HG03575 (cell line): ENCODE measurements around the gene KRT25.

Experiments
- ATAC-seq: cut with Tn5 transposase; IDR thresholded peaks from one replicate; pipeline ENCODE4 v1.9.1; 2021; ENCODE audit not compliant: unreplicated experiment, insufficient number of reproducible peaks, low FRiP score; ENCODE audit errors: extremely low read depth

Gene KRT25, protein sequence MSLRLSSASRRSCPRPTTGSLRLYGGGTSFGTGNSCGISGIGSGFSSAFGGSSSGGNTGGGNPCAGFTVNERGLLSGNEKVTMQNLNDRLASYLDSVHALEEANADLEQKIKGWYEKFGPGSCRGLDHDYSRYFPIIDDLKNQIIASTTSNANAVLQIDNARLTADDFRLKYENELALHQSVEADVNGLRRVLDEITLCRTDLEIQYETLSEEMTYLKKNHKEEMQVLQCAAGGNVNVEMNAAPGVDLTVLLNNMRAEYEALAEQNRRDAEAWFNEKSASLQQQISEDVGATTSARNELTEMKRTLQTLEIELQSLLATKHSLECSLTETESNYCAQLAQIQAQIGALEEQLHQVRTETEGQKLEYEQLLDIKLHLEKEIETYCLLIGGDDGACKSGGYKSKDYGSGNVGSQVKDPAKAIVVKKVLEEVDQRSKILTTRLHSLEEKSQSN

GRCh38 chr17:40755231-40755630 lies at the start of gene KRT25:
Gene KRT25 (minus strand): TSS chr17:40755331. CDS start chr17:40755271, 60 bp downstream.
- ATAC-seq = no peak

DNA sequence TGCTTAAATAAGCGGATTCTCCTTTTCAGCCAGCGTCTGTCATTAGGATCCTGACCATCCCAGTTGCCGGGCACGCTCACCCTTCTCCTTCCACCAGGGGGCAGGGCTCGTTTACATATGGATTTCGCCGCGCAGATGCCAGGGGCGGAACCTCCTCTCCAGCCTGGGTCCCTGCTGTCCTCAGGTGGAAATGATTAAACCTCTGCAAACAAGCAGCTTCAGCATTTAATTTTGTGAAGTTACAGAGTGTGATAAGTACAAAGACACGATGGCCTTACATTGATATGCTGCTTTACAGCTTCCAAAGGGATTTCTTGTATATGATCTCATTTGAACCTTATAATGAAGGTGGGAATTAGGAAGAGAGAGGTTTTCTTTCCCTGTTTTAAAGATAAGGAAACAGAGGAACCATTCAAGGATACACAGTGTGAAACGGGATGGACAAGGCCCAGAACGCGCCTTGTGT lies 48.5 kb upstream of the KRT25 start:
- no peak for ATAC-seq

GRCh38 chr17:40801157-40801556 lies 46.0 kb upstream of the KRT25 start:
- ATAC-seq = no peak

GRCh38 chr17:40800381-40800780 lies 45.2 kb upstream of the KRT25 start:
- no peak for ATAC-seq

GRCh38 chr17:40799859-40800258 lies 44.7 kb upstream of the KRT25 start, which contains the start of gene KRT28:
Gene KRT28 (minus strand): TSS chr17:40799959. CDS start chr17:40799893, 66 bp downstream.
- no peak for ATAC-seq

- ATAC-seq = no peak
These were observed 41.7 kb upstream of the KRT25 start for GRCh38 chr17:40796846-40797245.

DNA sequence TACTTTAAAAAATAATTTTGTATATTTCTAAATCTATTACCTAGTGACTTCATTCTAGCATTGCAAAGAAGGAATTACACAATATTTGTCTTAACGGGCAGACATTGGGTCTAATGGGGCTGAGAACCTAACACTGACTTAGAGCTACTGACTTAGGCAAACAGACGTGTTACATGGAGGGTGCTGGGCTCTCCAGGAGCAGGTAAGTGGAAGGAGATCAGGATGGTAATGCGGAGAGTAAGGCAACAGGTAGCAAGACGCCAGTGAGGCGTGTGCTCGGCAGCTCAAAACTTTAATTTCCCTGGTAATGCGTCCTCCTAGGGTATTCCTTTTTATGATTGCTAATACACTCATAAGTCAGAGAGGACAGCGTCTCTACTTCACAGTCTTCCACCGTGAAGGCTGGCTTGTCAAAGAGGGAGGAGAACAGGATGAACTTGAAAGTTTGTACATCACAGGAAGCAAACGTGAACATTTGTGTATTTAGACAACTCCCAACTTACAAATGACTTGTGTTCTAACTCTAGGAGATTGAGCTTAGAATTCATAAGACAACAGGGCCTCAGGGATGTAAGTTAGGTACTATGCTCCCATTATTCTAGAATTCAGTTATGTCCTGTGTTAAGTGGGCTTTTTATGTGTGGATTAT lies 40.0 kb upstream of the KRT25 start:
- no peak for ATAC-seq

- no peak for ATAC-seq
These were observed 39.3 kb upstream of the KRT25 start for GRCh38 chr17:40794466-40794865.

DNA sequence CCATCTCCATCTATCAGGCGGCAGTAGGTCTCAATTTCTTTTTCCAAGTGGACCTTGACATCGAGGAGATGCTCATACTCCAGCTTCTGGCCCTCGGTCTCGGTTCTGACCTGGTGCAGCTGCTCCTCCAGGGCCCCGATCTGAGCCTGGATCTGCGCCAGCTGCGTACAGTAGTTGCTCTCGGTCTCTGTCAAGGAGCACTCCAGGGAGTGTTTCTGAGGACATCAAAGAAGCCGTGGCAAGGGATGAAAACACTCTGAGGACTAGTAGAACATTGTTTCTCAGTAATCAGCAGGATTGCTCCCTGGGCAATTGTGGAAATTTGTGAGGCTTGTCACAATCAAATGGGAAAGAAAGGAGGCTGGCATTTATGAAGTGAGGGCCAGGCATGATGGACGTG lies 38.7 kb upstream of the KRT25 start:
- no peak for ATAC-seq

DNA sequence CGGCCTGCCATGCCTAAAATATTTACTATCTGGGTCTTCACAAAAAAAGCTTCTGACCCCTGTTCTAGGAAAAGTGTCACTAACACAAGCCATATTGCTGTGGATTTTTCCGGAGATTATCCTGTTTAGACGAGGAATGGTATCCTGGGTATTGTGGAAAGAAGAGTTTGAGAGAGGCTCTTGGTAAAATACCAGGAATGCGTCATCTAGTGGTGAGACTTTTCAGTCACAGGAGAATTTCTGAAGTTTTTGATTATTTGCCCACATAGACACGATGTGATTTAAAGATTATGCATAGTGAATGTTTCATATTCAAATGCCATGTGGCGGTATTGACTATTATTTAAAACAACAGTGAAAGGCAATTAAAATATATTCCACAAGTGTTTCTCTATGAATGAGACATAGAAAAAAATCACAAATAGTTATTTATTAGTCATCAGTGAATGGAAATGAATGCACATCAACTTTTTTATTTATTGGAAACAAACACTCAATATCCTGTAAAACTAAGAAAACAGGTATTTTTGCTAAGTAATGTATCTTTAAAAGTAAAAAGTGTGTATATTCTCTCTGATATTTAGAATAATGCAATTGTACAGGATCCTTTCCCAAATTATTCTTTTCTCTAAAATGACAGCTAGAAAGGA lies 36.8 kb upstream of the KRT25 start:
- no peak for ATAC-seq

DNA sequence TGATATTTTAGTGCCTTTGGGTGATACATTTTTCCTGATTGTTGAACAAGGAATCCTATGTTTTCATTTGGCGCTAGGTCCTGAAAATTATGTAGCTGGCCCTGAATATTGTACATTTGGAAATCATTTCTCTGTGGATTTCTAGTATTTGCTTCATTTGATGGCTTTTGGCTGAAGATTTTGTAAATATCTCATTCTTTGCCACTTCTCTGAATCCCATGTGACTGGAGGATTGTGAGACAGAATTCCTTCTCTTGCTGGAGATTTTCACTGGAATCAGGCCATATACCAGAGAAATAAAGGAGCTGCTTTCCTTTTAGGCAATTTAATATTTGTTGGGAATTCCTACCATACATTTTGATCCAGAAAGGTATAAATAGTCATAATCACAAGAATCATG lies 36.0 kb upstream of the KRT25 start:
- no peak for ATAC-seq

DNA sequence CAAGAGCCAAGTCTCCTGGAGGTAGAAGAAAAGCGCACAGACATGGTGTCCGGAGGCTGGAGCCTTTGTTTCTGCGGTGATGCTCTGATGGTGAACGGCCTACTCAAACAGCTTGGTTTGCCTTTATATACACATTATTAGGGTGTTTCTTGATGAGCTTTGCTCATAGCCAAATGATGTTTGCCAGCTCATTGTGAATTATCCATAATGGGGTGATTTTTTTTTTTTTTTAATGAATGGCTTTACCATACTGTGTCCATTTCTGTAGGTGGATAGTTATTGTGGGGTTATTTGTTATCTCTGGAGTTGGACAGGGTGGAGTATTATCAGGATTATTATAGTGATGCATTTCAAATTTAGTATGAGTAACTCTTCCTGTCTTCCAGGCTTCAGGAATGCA lies 27.3 kb upstream of the KRT25 start, which contains the start of gene KRT27:
Gene KRT27 (minus strand): TSS at position 101 of the 400 bp plus-strand sequence. CDS start 57 bp downstream, at position 44.
- no peak for ATAC-seq

DNA sequence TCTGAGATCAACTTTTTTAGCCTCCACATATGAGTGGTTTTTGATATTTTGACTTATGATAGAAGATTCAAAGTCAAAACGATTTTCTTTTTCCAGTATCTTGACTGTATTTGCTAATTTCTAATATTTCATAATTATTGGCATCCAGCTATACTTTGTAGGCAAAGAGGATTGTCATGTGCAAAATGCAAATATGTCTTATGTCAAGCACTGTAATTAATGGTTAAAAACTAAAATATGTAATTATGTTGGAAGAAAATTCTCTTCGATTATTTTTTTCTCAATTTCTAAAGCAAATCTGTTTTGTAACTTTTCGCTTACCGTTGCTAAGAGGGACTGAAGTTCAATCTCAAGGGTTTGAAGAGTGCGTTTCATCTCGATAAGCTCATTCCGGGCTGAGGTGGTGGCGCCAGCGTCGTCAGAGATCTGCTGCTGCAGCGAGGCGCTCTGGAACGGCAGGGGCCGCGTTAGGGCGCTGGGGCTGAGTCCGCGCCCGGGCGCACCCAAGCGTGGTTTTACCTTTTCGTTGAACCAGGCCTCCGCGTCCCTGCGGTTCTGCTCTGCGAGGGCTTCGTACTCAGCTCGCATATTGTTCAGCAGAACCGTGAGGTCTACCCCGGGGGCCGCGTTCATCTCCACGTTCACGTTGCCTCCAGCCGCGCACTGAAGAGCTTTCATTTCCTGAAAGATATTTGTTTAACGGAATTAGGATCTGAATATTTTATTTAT lies 24.2 kb upstream of the KRT25 start:
- ATAC-seq = no peak

DNA sequence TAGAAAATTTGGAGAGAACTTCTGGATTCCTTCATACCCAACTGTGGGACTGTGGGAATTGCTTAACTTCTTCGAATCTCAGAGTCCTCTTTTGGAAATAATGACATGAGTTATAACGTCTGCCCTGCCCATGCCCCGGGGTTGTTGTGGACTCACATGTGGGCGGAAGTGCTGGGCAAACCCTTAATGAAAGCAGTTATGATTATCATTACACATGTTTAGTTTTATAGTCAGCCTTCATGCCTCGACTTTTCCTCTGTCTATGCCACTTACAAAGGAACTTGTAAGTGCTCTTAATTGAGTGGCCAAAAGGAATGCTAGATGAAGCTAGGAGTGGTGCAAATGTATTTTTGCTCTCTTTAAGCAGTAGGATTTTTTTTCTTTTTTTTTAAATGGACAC lies 23.3 kb upstream of the KRT25 start:
- ATAC-seq = no peak

DNA sequence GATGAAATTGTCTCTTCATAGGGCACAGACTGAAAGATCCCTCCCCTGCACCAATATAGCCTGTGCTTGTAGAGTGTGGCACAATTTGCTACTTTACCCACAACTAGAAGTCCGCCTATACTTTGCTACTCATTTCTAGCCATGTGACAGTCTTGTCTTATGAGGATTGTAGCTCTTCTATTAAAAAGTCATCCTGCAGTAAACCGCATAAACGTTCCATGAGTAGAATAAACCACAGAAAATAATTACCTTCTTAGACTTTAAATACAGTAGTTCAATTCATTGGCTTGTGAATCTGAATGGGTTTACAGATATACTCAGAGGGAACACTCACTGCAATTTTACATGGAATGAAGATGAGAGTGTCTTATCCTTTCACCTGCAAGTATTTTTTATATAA lies 22.8 kb upstream of the KRT25 start:
- ATAC-seq = no peak

DNA sequence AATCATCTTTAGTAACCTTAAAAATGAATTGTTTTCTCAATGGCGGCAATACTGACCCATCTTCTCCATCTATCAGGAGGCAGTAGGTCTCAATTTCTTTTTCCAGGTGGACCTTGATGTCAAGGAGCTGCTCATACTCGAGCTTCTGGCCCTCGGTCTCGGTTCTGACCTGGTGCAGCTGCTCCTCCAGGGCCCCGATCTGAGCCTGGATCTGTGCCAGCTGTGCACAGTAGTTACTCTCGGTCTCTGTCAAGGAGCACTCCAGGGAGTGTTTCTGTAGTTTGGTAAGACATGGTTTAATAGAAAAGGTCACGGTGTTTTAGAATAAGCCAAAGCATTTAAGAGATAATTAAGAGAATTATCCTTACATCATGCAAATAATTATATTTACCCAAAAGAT lies 22.3 kb upstream of the KRT25 start:
- ATAC-seq = no peak

DNA sequence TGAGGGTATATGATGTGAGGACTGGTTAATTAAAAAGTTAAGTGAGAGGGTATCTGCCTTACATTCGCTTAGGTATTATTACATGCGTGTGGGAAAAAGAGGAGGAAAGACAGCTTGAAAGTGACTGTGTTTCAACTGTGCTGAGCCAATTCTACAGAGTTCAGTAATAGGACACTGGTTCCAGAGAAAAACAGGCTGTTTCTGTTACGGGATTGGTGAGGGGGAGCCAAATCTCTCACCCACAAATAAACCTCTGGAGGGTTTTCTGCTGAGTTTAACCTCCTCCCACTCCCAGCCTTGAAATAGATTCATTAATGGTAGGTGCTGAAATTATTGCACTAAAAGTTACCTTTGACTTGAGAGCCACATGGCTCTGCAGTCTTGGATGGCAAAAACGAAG lies 20.8 kb upstream of the KRT25 start:
- no peak for ATAC-seq

DNA sequence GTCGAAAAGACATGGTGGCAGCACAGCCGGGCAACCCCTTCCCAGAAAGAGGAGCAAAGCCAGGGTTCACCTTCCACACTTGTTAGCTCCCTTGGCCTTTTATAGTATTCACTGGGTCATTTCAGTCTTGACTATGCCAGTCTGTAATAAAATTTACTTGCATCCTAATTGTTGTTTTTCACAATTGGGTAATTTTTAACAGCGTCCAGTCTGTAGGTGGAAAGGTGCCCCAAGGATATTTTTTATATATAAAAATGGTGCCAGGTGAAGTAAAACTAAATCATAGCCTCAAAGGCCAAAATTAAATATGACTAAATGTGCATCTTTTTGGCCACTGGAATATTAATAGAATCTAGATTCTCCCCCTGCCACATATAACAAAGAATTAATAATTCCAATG lies 17.0 kb upstream of the KRT25 start, which contains the start of gene KRT26:
Gene KRT26 (minus strand): TSS at position 101 of the 400 bp plus-strand sequence. CDS start 88 bp downstream, at position 13.
- no peak for ATAC-seq

DNA sequence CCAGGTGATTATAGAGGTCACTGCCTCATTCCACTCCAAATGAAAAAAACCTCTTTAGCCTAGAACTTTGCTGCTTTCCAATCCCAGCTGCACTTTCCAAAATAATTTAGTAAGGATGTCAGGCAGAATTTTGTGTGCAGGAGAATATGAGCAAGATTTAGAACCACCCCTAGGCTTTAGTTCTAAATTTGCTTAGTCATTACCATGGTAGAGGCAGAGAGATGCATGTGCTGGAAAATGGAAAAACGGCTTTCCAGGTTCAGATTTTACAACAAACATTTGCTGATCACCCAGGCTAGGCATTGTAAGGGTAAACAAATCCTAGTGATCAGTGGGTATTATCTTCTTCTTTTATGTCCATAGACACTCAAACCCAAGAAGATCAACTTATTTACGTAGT lies 10.5 kb upstream of the KRT25 start:
- no peak for ATAC-seq
